Measurements from ENCODE around the gene B4GALT1.

DNA sequence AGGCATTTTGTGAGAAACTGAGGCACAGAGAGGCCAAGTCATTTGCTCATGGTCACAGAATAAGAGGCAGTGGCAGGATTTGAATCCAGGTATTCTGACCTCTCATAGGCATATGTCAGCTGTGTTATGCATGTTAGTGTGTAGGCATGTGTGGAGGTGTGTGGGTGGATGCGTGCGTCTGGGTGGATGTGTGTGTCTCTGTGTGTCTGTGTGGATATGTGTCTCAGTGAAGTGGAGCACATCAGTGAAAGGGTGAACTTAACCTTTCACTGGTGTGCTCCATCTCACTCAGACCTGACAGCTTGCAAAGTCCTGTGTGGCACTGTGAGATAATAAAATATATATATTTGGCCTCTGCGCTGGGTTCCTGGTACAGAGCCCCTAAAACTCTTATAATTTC is 58.7 kb downstream of the B4GALT1 start:
- TF ChIP-seq EZH2phosphoT487 (IDR thresholded peaks at IDR 0.05; ENCODE audit: insufficient read depth, low read depth) (no peak), EZH2 (IDR thresholded peaks at IDR 0.05; ENCODE audit: insufficient read depth, poor library complexity, severe bottlenecking) (no peak)
